Activated T-cell treated with anti-CD3 and anti-CD28 coated beads, Interleukin-2, amount 50 U/mL, for 48 hours (primary cell): Measurements from ENCODE around the gene PUM1.
"Not testable (repeated sequence)": the region's sequence is repeated elsewhere in the genome, so short reads cannot be mapped to it uniquely, and the experiment has no call there.

Experiments used
- DNase-seq, 2 experiments: peaks; one replicate each; pipeline ENCODE4 v3.0.0-alpha.2; 2020

Gene PUM1

GRCh38 chr1:31064111-31064717 is 1.3 kb downstream of the PUM1 start:
- DNase-seq = no peak

- DNase-seq = no peak
These were observed 1.9 kb downstream of the PUM1 start for GRCh38 chr1:31063631-31064030.

GRCh38 chr1:31062867-31063380 is 2.6 kb downstream of the PUM1 start:
- DNase-seq = no peak

GRCh38 chr1:31062162-31062866 is 3.2 kb downstream of the PUM1 start:
- not testable (repeated sequence) for DNase-seq

GRCh38 chr1:31058012-31058411 is 7.5 kb downstream of the PUM1 start:
- no peak for DNase-seq

GRCh38 chr1:31055953-31056352 is 9.6 kb downstream of the PUM1 start:
- no peak for DNase-seq

GRCh38 chr1:31055501-31055900 is 10.0 kb downstream of the PUM1 start:
- DNase-seq = no peak

GRCh38 chr1:31054958-31055481 is 10.5 kb downstream of the PUM1 start:
- no peak for DNase-seq

- no peak for DNase-seq
These were observed 11.2 kb downstream of the PUM1 start for GRCh38 chr1:31054349-31054748.

- not testable (repeated sequence) for DNase-seq
These were observed 12.9 kb downstream of the PUM1 start for GRCh38 chr1:31052613-31053012.

- DNase-seq = no peak
These were observed 13.9 kb downstream of the PUM1 start for GRCh38 chr1:31051611-31052010.

GRCh38 chr1:31047507-31047906 is 18.0 kb downstream of the PUM1 start:
- not testable (repeated sequence) for DNase-seq

GRCh38 chr1:31043631-31044030 is 21.9 kb downstream of the PUM1 start:
- DNase-seq = no peak

- DNase-seq = no peak
These were observed 22.9 kb downstream of the PUM1 start for GRCh38 chr1:31042656-31043055.

- no peak for DNase-seq
These were observed 24.0 kb downstream of the PUM1 start for GRCh38 chr1:31041529-31041928.

GRCh38 chr1:31040038-31040437 is 25.5 kb downstream of the PUM1 start:
- DNase-seq = no peak

- not testable (repeated sequence) for DNase-seq
These were observed 26.6 kb downstream of the PUM1 start for GRCh38 chr1:31038935-31039334.

GRCh38 chr1:31038360-31038759 is 27.2 kb downstream of the PUM1 start:
- no peak for DNase-seq

- DNase-seq = no peak
These were observed 28.6 kb downstream of the PUM1 start for GRCh38 chr1:31036749-31037500.

GRCh38 chr1:31033598-31033997 is 31.9 kb downstream of the PUM1 start:
- DNase-seq = no peak

GRCh38 chr1:31032266-31032665 is 33.3 kb downstream of the PUM1 start:
- DNase-seq = no peak

- no peak for DNase-seq
These were observed 34.0 kb downstream of the PUM1 start for GRCh38 chr1:31031330-31032143.

GRCh38 chr1:31029026-31029425 is 36.5 kb downstream of the PUM1 start:
- DNase-seq = no peak
